ENCODE results near the gene MYLIP.
A peak's percentile ranks its signal among the peaks of the same experiment; 100 is the strongest.

Gene MYLIP

DNA sequence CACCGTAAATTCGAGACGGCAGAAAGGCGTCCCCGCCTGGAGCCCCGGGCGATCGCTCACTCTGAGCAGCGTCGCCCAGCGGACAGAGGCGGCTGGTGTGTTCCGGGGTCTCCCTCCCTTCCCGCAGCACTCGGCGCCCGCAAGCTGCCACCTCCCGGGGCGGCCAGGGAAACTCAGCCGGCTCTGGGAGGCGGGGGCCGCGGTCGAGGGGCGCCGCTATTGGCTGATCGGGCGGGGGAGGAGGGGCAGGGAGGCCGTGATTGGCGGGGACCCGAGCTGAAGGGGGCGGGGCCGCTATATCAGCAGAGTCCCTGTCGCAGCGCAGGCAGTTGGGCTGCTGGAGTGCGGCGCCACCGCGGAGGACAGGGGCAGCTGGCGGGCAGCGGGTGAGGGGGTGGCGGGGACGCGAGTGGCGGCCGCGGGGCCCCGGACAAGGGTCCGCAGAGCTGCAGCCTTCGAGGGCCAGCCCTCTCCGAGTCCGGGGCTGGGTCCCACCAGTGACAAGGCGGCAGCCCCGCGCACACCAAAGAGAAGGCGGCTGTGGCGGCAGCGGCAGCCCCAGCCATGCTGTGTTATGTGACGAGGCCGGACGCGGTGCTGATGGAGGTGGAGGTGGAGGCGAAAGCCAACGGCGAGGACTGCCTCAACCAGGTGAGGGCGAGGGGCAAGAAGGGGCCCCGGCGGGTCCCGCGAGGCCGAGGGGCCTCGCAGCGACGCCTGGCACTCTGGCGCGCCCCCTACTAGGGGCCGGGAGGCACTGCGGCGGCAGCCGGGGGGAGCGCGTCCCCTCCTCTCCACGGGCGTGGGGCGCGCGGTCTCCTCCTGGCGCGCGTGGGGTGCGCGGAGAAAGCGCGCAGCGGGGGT lies at the start of gene MYLIP:
MYLIP (plus strand) TSS at position 328 of the 864 bp plus-strand sequence; CDS start at position 565, 237 bp downstream.
- DNase-seq, result peak; percentile 99

DNA sequence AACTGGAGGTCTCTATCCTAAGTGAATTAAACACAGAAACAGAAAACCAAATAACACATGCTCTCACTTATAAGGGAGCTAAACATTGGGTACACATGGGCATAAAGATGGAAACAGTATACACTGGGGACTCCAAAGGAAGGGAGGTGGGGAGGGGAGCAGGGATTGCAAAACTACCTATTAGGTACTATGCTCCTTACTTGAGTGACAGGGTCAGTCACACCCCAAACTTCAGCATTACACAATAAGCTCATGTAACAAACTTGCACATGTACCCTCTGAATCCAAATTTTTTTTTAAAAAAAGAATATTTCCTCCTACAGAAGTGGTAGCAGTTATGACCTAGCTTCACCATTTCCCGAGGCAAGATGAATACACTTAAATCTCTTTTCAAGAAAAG lies 49.5 kb upstream of the MYLIP start:
- DNase-seq, result no peak

DNA sequence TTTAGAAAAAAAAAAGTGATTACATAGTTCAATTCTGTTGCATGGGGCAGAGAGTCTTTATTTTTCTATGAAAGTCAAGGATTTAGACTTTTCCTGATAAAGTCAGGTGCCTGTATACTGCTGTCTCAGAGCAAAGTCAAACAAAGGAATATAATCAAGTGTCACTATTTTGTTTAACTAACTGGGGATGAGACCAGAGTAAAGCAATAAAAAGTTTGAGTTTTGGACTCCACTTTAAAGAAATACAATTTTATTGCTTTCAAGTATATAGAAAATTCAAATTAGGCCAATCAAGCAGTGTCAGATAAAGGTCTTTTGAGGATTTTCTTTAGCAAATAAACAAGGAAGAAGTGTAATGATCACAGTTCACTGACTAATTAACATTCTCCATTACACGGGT lies 48.7 kb upstream of the MYLIP start:
- no peak for DNase-seq

DNA sequence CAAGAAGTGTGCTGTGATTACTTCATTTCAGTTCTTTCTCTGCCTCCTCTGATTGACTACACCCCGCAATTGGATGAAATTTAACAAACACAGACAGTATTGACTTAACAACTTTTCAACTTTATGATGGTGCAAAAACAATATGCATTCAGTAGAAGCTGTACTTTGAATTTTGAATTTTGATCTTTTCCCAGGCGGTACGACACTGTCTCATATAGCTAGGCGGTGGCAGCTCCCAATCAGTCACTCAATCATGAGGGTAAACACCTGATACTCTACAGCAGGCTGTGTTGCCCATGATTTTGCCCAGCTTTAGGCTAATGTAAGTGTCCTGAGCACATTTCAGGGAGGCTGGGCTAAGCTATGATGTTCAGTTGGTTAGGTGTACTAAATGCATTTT lies 47.6 kb upstream of the MYLIP start:
- DNase-seq, result no peak

DNA sequence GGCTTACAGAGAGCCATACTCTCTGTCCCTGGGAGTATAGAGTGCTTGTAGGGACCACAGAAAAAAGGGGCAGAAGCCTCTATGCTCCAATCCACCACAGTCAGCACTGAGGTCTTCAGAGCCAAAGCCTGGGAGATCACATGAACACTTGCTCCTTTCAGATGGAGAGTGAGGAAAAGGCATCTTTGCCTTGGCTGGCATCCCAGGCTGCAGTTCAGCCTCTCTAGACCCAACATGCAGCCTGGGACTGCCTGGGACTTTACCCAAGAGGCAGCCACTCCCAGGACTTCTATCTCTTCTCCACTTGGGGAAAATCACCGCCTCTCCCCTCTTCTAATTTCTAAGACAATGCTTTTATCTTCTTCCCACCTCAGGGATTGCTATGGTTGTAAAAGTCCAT lies 46.5 kb upstream of the MYLIP start:
- no peak for DNase-seq

DNA sequence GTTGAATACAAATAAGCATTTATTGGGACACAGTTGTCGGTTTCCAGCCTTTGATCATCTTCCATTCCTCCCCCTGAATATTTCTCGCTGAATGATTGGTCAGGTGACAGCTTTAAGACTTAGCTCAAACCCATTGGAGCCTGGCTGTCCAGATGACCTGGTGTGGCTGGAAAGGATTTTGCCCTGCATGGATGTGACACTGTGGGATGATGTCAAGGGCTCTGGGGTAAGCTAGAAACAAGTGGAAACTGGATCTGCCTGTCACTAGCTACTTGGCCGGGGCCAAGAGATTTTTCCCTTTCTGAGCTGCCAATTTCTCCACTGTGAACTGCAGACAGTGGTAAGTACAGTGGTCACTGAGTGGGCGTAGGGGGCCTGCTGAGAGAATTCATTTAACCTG lies 41.9 kb upstream of the MYLIP start:
- no peak for DNase-seq

DNA sequence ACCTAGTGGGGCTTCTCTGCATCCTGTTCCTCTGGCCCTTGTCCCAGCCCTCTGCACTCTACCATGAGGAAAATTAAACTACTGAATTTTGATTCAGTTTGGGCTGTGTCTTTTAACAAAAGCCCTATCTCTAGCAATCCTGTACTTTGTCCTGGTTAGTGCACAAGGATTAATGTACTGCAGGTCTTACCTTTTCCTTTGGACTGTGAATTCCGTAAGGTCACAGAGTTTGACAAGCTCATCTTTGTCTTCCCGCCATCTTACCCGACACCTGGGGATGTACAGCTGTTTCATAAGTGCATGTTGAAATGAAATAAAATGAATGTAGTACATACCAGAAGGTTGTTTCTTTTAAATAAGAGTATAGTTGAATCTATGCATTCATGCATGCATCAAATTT lies 41.5 kb upstream of the MYLIP start:
- no peak for DNase-seq

DNA sequence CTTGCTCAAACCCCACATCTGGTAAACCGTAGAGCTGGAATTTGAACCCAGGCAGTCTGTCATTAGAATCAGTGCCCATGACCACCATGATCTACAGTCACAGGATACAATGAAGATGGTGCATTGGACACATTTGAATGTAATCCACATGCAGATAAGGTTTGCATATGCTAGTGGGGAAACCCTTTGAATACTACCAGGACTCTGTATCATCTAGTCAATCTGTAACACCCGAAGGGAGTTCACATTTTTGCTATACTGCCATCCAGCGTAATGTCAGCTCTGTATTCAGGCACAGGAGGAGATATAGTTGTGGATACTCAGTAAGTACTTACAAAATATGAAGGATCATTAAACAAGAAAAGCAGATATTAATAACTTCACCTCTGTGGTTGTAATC lies 40.5 kb upstream of the MYLIP start:
- no peak for DNase-seq

DNA sequence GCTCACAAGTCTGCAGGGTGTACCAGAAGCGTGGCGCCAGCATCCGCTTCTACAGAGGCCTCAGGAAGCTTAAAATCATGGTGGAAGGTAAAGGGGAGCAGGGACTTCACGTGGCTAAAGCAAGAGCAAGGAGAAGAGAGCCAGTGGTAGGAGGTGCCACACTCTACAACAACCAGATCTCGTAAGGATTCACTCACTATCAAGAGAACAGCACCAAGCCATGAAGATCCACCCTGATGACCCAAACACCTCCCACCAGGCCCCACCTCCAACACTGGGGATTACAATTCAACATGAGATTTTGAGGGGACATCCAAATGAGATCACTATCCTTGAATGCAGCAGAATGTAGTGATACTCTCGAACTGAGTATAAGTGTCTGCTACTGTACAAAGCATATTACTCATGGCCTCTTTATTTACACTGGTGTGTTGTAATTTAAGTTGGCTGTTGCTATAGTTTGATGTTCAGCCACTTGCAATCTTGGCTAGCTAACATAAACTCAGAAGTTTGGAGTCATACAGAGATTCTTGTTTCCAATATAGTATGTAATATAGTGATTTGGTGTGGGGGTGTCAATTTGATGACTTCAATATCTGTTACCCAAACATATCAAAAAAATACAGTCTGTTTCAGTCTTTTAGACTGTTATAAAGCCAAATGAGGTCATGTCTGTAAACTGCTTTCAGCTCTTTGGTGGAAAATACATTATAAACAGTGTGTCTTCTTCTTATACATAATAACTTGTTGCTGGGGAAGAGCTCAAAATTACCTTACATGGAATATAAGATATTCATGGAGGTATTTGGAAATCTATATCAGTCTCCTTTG lies 39.4 kb upstream of the MYLIP start:
- no peak for DNase-seq

DNA sequence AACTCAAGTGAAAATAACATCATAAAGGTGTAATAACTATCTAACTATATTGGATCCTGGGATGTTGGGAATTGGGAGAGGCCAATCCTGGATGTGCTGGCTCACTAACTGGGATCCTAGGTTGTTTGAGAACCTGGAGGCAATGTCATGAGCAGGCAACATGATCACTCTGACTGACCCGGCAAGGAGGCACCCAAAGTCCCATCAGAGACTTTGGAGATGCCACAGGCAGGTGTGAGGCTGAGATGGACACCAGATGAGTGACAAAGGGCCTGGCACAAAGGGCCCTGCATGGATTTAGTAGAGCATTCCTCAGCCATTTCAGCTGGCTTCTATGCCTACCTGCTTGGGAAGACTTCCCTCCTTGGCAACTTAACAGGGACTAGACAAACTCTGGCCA lies 38.4 kb upstream of the MYLIP start:
- no peak for DNase-seq

DNA sequence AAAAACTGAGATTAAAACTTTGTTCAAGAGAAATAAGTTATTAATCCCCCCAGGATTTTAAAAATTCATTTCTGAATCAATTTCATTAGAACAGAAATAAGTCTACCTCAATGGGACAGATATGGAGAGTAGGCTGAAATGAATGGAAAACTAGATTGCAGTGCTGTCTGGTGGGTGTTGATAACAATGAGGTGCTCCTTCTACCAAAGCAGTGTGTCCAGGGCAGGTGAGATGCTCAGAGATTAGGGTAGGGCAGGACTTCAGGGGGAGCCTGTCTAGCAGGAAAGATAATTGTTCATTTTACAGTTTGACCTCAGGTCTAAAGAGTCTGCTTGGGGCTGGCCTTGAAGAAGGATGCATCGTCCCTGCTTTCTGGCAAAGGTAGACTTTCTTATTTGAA lies 38.0 kb upstream of the MYLIP start:
- no peak for DNase-seq

DNA sequence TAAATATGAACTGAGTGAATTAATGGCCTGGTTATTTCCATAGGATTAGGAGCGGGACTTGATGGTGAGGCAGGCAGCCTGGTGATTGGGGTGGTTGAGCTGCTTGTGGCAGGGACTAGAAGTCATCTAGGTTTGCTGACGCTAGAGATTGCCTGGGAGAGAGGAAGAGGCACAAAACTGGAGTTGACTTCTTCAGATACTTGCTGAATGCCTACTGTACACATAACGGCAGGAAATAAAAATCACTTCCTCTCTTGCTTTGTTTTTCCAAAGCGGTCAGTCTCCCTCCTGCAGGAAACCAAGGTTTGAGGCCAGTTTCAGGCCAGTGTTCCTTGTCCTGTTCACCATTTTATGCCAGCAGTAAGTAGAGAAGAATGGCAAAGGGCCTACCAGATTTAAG lies 36.7 kb upstream of the MYLIP start:
- DNase-seq, result no peak

DNA sequence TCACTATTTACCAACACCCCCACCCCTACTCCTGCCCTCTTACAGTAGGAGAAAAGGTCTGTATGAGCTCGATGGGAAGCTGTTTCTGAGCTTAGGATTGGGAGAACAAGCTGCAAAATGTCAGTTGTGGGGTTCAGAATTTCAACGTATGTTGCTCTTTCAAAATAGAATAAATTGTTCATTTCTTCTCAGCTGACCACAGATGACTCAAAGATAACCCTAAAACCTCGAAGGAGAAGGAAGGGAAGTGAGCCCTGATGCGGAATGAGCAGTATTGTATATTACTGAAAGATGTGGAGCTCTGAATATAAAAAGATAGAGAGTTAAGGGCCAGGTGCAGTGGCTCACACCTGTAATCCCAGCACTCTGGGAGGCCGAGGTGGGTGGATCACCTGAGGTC lies 35.9 kb upstream of the MYLIP start:
- no peak for DNase-seq

DNA sequence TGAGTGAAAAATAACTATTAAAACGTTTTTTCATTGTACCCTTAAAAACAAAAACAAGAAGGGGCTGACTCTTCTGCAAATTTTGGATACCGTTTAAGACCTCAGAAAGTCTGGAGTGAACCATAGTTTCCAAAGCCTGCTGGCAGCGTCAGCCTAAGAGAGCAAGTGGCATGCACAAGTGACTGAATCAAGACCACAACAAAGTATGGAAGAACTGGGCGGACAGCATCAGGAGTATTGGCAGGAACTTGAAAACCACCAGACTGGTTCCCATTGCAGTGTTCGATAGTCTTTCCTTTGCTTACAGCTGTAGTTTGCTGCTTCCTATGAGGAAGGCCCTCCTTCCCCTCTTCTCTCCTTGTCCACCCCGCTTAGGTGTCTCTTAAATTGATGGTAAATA lies 33.7 kb upstream of the MYLIP start:
- no peak for DNase-seq

DNA sequence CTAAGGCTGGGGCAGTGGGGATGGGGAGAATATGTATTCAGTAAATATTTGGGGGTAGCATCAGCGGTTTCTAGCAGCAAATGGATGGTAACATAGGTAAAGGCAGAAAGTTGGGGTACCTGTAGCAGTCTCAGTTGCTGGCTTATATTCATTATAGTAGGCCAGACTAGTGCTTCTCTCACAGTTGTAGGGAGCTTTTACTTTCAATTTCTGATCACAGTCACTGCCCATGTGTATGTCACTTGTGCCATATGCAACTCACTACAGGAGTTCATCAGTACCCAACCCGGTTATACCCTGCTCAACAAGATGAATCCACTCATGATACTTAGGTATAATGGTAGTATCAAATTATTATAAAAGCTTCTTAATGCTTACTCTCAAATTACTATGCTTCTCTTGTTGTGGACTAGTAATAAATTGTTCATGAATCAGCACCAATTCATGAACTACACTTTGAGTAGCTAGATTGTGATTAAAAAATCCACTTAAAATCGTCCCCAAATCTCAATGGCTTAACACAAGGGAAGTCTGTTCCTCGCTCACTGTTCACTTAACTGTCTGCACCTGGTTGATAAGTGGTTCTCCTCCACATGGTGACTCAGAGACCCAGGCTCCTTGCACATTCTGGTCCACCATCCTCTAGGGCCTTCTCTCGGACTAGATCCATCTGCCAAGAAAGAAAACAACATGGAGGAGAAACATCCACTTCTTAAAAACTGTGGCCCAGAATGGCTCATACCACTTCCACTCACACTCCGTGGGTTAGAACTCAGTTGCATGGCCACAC lies 31.3 kb upstream of the MYLIP start:
- DNase-seq, result no peak

DNA sequence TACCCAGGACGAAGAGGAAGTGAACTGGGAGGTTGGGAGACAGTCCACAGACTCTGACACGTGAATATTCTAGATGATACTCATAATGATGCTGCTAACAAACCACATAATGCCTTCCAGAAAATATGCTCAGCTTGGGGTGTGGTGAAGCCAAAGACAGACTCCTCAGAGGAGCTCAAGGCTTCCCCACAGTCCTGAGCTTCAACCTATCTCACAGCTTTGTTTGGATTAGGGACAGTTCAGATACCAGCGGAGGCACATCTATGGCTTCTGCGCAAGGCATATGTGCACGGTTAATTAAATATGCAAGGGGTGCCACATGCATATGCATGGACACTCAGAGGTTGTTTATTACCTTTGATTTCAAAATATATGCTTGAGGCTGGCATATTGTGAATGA lies 30.7 kb upstream of the MYLIP start:
- no peak for DNase-seq

DNA sequence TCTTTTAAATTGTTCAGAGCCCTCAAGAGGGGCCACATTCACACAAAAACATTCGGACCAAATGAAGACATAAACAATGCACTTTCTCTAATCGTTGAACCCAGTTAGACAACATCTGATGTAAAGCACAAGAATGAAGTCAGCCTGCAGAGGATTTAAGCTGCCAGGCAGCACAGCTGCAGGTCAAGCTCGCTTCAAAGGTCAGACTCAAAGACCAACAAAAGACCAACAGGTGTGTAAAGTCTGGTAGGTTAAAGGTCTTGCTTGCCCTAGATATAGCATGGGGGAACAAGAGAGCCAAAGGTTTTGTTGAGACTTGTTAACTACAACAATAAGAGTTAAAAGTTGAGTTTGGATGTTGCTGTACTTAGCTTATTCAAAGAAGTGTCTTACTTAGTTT lies 26.7 kb upstream of the MYLIP start:
- DNase-seq, result no peak

DNA sequence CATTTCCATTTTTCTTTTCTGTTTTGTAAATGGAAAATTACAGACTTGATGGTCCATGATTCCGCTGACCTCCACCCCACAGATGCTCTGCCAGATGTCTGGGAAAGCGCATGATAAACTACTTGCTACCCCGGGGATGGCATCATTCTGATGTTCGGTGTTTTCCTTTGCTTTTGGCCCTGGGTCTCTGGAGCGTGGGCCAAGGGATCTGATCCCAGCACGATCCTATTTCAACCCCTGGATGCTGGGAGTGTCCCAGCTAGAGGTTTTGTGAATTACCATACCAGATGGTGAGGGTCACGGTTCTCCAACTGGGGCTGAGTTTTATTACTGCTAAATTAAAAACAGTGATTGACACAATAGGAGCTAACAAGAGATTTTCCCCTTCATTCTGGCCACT lies 25.2 kb upstream of the MYLIP start:
- DNase-seq, result peak; percentile 87

DNA sequence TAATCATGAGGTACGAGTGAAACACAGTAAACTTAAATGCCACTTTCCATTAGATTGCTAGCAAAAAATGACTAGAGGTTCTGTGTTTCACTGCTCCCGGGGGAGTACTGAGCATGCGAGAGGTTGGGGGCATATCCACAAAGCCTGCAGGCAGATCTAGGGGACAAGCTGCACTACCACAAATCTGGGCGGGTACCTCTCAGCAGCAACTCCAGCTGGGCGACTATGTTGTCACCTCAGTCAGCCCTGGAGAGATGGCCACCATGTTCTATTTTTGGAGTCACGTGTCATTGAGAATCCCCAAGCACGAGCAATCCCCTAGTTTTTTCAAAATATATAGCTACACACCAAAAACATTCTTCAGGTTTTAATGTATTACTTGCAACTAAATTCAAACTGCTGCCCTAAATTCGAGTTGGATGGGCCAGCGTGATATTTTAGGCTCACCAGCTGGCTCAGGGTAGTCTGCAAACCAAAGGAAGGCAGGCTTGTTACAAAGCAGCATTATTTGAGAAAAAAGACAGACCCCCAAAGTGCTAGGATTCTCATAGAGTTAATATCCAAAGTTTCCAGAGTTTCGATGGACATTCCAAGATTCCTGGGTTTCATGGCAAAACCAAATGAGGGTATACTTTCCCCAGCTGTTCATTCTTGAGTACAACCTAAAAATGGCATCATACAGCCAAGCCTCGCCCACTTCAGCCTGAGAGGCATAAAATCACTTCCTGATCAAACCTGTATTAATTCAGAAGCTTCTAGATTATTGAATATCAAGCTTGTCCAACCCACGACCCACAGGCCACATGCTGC lies 24.1 kb upstream of the MYLIP start:
- no peak for DNase-seq

DNA sequence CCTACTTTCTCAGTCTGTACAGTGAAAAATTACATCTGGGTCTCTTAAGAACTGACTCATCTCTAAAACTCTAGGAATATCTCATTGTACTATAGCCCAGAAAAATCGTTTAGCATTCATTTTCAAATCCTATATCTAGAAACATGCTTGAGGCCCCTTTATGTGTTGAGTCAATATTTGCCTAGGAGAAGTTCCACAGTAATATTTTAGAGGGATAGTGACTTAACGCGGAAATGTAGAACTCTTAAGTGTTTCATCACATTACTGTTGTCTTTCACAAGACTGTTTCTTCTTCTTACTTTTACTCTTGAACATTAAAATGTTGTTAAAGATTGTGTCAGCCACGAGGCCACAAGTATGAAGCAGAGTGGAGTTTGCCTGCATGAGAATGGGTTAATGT lies 23.0 kb upstream of the MYLIP start:
- no peak for DNase-seq

DNA sequence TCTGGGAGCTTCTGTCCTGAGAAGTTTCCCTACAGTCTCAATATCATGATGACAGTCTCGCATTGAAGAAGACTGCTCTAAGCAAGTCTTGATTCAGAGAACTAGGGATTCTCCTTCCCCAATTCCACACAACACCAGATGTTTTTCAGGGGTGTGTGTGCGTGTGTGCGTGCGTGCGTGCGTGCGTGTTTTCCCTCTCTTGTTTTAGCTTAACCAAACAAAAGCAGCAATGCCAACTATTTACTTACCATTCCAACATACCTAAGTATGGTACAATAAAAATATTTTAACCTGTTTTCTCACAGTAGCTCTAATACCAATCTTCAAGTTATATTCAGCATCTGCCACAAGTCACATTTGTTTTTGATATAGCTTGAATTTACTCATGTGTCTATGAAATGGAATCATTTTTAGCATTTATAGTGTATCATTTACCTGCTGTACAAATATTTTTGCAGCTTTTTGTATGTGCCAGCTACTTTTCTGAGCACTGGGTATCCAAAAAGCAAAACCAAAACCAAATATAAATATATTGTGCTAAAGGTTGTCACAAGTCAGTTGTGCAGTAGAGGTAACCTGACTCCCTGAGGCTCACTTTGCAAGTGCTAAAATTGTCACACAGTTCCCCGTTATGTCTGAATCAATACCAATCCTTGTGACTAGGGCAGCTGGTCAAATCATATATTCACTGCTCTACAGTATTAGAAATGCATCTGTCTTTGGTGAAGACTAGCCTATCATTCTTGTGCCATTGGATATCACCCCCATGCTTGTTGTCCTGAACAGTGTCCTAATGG lies 21.7 kb upstream of the MYLIP start:
- DNase-seq, result no peak

DNA sequence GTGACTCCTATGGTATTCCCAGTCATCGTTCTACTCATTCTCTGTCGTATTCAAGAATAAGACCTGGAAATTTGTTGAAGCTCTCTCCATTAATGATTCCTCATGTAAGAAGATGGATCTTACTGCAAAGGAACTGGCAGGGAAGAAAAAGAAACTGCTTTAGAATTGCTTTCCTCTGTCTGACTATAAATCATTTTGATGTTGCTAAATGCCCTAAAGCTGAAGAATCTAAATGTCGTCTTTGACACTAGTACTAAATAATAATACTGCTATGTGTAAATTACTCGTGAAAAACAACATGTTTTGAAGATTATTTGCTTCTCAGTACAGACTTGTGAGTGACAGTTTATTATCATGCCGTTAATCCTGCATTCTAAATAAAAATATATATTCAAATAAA lies 20.5 kb upstream of the MYLIP start:
- no peak for DNase-seq
